PC-3 (cell line): ENCODE data around the gene CLDN4. TPM values are rescaled to one million over a fixed set of nuclear protein-coding genes. Genes with fewer than 3 reads are reported as not detected.
A peak's percentile ranks its signal among the peaks of the same experiment; 100 is the strongest.
"Not testable (repeated sequence)": the region's sequence is repeated elsewhere in the genome, so short reads cannot be mapped to it uniquely, and the experiment has no call there.

Source experiments
- ATAC-seq: fragments of 200-7000 bp; cut with Tn5 transposase; 2 replicates; pipeline ENCODE4 v1.9.1; 2020; ENCODE audit warnings: mild to moderate bottlenecking, moderate library complexity
- BruUV-seq: library from RNA; stranded (reverse); fragments of 400-500 nt; replicated peaks from 2 replicates; lab custom pipeline; 2021; lab: Mats Ljungman, UMichigan
- CTCF ChIA-PET: fragments of 300-600 bp; sonication (Branson Sonifier 250); formaldehyde crosslinking; loops from one replicate; lab custom pipeline; 2022; ENCODE audit warnings: antibody characterized with exemption; lab: Charles Lee
- POLR2A ChIA-PET: fragments of 300-600 bp; sonication (Branson Sonifier 250); formaldehyde crosslinking; loops from one replicate; lab custom pipeline; 2022; ENCODE audit warnings: antibody characterized with exemption; ENCODE audit not compliant: unreplicated experiment; lab: Charles Lee
- DNase-seq: peaks from one replicate; pipeline ENCODE4 v3.0.0-alpha.2; 2015
- H2AFZ ChIP-seq: fragments of 300-600 bp; sonication (generic); 2 replicates; pipeline ENCODE4 v1.6.0; 2016; ENCODE audit warnings: antibody characterized with exemption, low read length
- H3F3A ChIP-seq: fragments of 300-600 bp; sonication (generic); one replicate; pipeline ENCODE4 v1.6.0; 2017; ENCODE audit warnings: antibody characterized with exemption, low read length, control low read depth, mild to moderate bottlenecking; ENCODE audit not compliant: unreplicated experiment
- H3K27ac ChIP-seq: fragments of 300-600 bp; sonication (generic); 2 replicates; pipeline ENCODE4 v1.5.1; 2016; ENCODE audit warnings: mild to moderate bottlenecking, low read length
- H3K27me3 ChIP-seq: fragments of 300-600 bp; sonication (generic); 2 replicates; pipeline ENCODE4 v1.6.1; 2016; ENCODE audit warnings: low read length, mixed read lengths
- H3K36me3 ChIP-seq: fragments of 300-600 bp; sonication (generic); 2 replicates; pipeline ENCODE4 v1.6.1; 2016; ENCODE audit warnings: low read depth, mixed run types, low read length, mixed read lengths
- H3K4me1 ChIP-seq: fragments of 300-600 bp; sonication (generic); 2 replicates; pipeline ENCODE4 v1.5.1; 2016; ENCODE audit warnings: low read length; ENCODE audit not compliant: insufficient read depth
- H3K4me2 ChIP-seq: fragments of 300-600 bp; sonication (generic); 2 replicates; pipeline ENCODE4 v1.6.0; 2016; ENCODE audit warnings: low read length
- H3K4me3 ChIP-seq: fragments of 300-600 bp; sonication (generic); 2 replicates; pipeline ENCODE4 v1.5.1; 2016; ENCODE audit warnings: mild to moderate bottlenecking, low read length, mixed read lengths
- H3K79me2 ChIP-seq: fragments of 300-600 bp; sonication (generic); 2 replicates; pipeline ENCODE4 v1.6.1; 2017; ENCODE audit warnings: low read length, mixed read lengths
- H3K9ac ChIP-seq: fragments of 300-600 bp; sonication (generic); 2 replicates; pipeline ENCODE4 v1.6.0; 2016; ENCODE audit warnings: mild to moderate bottlenecking, low read length
- H3K9me2 ChIP-seq: fragments of 300-600 bp; sonication (generic); replicated peaks from 2 replicates; pipeline ENCODE4 v1.6.1; 2016; ENCODE audit warnings: mixed run types, low read length, mixed read lengths
- H3K9me3 ChIP-seq: fragments of 300-600 bp; sonication (generic); 2 replicates; pipeline ENCODE4 v1.6.1; 2016; ENCODE audit warnings: low read length, mixed read lengths
- H4K20me1 ChIP-seq: fragments of 300-600 bp; sonication (generic); 2 replicates; pipeline ENCODE4 v1.6.1; 2016; ENCODE audit warnings: low read length, mixed read lengths
- CTCF ChIP-seq: fragments of 300-600 bp; sonication (generic); conservative IDR thresholded peaks from 2 replicates; pipeline ENCODE4 v1.5.1; 2017; ENCODE audit warnings: antibody characterized with exemption, low read depth, mild to moderate bottlenecking, low read length
- EZH2 ChIP-seq: fragments of 300-600 bp; sonication (generic); IDR thresholded peaks from one replicate; pipeline ENCODE4 v1.6.1; 2017; ENCODE audit warnings: antibody characterized with exemption, mild to moderate bottlenecking, low read length; ENCODE audit not compliant: unreplicated experiment
- EZH2phosphoT487 ChIP-seq: fragments of 300-600 bp; sonication (generic); IDR thresholded peaks from 2 replicates; pipeline ENCODE4 v1.6.1; 2018; ENCODE audit warnings: mild to moderate bottlenecking, antibody characterized with exemption, low read length, borderline replicate concordance
- intact Hi-C: fragments of 100-400 bp; cut with micrococcal nuclease; formaldehyde crosslinking; loops from 2 replicates; pipeline ENCODE4 v1.9.0; 2023
- total RNA-seq: library from RNA; depleted of rRNA; stranded (reverse); fragments of >200 nt; gene quantifications from 2 replicates; pipeline ENCODE4 v1.2.3, GENCODE V29; 2014

The CLDN4 gene
- total RNA-seq, 1 experiment from 2014 or later: 656 TPM

- ChIA-PET POLR2A (no interaction called here), CTCF (no interaction called here)
- Histone ChIP-seq H3K4me2 (no peak overlapping the region), H3K4me1 (peaks cover 35% of the 10 kb centered on the region), H3K27ac (no peak overlapping the region), H2AFZ (no peak overlapping the region), H4K20me1 (no peaks in the 10 kb centered on the region), H3K4me3 (no peak overlapping the region), H3K9me2 (no peaks in the 10 kb centered on the region), H3F3A (no peaks in the 10 kb centered on the region), H3K36me3 (no peaks in the 10 kb centered on the region), H3K79me2 (no peaks in the 10 kb centered on the region), H3K9ac (no peak overlapping the region), H3K27me3 (no peaks in the 10 kb centered on the region), H3K9me3 (no peaks in the 10 kb centered on the region)
- intact Hi-C loops: no loop called here
- ATAC-seq: no peak
- BruUV-seq: no TSS peak
- no peak for DNase-seq
- no peak for TF ChIP-seq EZH2
- no peak for TF ChIP-seq EZH2phosphoT487
- TF ChIP-seq CTCF: no peak
These were observed 10.8 kb upstream of the CLDN4 start for GRCh38 chr7:73820013-73820412.

- H3K79me2 ChIP-seq, H3K36me3 ChIP-seq, H3K9me3 ChIP-seq, H3K4me3 ChIP-seq, H3K27me3 ChIP-seq, BruUV-seq, DNase-seq, intact Hi-C loops, H2AFZ ChIP-seq, H4K20me1 ChIP-seq, H3F3A ChIP-seq, H3K9me2 ChIP-seq, ATAC-seq: not testable (repeated sequence)
- peak overlapping the region; percentile 99 for H3K27ac ChIP-seq
- POLR2A ChIA-PET: interaction anchor here (0.6 to 1.1 kb wide), 6 partner anchors 21 to 248 kb away, joined by 3 to 18 read pairs (median 6); partner anchors contain the start of genes CLDN3 and METTL27
- peaks cover 39% of the 10 kb centered on the region for H3K4me1 ChIP-seq
- CTCF ChIA-PET: interaction anchor here (0.7 to 1.1 kb wide), 2 partner anchors 21 to 37 kb away, joined by 7 to 13 read pairs; partner anchors contain the start of gene METTL27
- peak overlapping the region; percentile 47 for H3K9ac ChIP-seq
- peak overlapping the region; percentile 53 for H3K4me2 ChIP-seq
These were observed 9.1 kb upstream of the CLDN4 start for GRCh38 chr7:73821597-73822285.

GRCh38 chr7:73822319-73823173 lies 8.2 kb upstream of the CLDN4 start:
- POLR2A ChIA-PET: interaction anchor here (0.5 to 1.1 kb wide), 10 partner anchors 8 to 309 kb away, joined by 3 to 18 read pairs (median 4); partner anchors contain the start of genes CLDN3 and METTL27
- CTCF ChIA-PET: interaction anchor here (0.7 to 1.2 kb wide), 3 partner anchors 20 to 36 kb away, joined by 6 to 13 read pairs (median 7); partner anchors contain the start of gene METTL27
- DNase-seq (peak; percentile 99), ATAC-seq (peak; percentile 92)
- intact Hi-C loops: no loop called here
- no peaks in the 10 kb centered on the region for H4K20me1 ChIP-seq
- no peaks in the 10 kb centered on the region for H3K27me3 ChIP-seq
- no peaks in the 10 kb centered on the region for H3K79me2 ChIP-seq
- peaks cover 47% of the 10 kb centered on the region for H3K4me1 ChIP-seq
- no peaks in the 10 kb centered on the region for H3K9me3 ChIP-seq
- H3K4me2 ChIP-seq: peak overlapping the region; percentile 73
- H3K27ac ChIP-seq: peak overlapping the region; percentile 99
- H3K36me3 ChIP-seq: no peaks in the 10 kb centered on the region
- TF ChIP-seq EZH2phosphoT487: 0 out of 2 replicates have a peak, but pooled peaks have one; percentile 38
- no peak for TF ChIP-seq EZH2
- peak overlapping the region; percentile 28; the same call in 1 of the 2 replicates for H3K4me3 ChIP-seq
- peak overlapping the region; percentile 82 for H3K9ac ChIP-seq
- BruUV-seq: no TSS peak
- H3K9me2 ChIP-seq: no peaks in the 10 kb centered on the region
- H2AFZ ChIP-seq: no peak overlapping the region
- H3F3A ChIP-seq: peaks cover 7% of the 10 kb centered on the region
